Stimulated activated CD8-positive, alpha-beta memory T cell treated with anti-CD3 and anti-CD28 coated beads, Interleukin-7, amount 100 ng/mL, for 4 hours (primary cell): Measurements from ENCODE around the gene PRKG1.
"Not testable (repeated sequence)": the region's sequence is repeated elsewhere in the genome, so short reads cannot be mapped to it uniquely, and the experiment has no call there.

Experiments used
- DNase-seq, 2 donors: peaks; one replicate each; pipeline ENCODE4 v3.0.0-alpha.2; 2020; ENCODE audit warnings: low read depth in 2 of 2

PRKG1 gene

DNA sequence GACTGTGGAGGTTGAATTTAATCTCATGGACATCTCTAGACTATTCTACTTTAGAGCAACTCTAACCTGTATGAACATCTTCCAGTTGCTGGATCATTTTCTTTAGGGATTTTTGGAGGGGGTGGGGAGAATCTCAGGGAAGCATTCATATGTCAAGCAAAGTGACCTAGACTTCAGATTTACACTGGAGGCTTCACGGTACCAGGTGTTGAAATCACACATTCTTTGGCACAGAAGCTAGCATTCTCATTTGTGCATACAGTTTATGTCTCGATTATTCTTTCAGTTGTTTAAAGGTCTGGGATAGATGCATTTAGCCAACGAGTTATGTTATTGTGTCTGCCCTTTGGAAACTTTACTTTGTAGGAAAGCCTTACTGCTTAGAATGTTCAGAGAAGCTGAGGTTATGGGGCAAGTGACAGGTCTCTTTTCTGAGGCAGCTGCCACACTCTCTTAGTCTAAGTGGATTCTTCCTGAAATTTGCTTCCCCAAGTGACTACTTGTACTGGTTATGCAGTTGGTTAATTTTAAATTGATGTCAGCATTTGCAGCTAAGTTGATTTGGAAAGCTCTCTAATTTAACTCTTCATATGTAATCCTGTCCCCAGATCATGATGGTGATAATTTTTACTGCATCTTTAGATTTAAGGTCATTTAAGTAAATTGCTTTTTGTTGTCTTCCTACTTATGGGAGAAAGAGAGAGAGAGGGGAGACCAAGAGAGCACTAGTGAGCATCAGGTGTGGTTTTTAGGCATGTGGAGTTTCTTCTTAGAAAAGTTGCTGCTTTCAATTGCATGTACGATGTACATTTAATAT, 153.8 kb downstream of the PRKG1 start:
- no peak for DNase-seq

DNA sequence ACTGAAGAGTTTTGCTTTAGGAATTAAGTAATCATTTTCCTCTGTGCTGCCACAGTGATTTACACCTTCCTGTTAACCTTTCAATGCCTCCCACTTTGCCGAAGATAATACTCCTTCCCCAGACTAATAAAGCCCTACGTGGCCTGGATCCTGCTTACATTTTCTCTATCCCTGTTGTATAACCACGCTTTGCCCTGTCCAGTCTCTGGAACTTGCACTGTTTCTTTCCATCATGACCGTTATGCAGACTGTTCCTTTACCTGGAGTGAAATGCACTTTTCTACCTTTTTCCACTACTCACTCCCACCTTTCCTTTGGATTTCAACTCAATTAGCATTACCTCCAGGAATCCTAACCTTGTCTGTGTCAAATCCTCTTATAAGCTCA, 154.4 kb downstream of the PRKG1 start:
- no peak for DNase-seq

DNA sequence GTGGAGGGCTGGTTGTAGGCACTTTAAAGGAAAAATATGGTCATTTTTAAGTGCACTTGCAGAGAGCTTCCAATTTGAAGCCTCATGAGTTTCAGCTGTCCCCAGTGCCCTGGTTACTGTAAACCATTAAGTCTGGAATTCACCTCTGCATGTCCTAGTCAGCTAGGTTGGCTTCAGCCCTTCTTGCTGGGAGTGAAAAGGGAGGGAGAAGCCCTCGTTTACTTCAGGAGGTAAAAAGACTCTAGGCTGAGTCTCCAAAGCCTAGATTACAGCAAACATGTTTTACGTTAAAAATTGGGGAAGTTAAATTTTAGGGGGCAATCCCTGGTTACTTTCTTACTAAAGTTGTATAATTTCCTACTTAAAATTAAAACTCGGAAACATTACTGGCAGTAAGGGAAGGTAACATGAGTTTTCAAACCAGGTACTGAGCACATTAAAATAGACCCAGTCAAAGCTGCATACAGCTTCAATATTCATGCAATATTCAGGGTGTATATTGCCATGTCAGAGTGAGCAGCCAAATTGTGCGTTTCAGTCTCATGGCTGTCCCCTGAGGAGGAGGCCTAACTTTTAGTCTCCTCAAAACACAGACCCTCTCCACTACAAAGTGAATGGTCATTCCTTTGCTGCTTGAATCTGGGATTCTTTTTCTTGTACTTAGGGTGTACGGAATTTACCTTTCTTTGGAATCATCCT, 156.7 kb downstream of the PRKG1 start:
- DNase-seq: no peak

DNA sequence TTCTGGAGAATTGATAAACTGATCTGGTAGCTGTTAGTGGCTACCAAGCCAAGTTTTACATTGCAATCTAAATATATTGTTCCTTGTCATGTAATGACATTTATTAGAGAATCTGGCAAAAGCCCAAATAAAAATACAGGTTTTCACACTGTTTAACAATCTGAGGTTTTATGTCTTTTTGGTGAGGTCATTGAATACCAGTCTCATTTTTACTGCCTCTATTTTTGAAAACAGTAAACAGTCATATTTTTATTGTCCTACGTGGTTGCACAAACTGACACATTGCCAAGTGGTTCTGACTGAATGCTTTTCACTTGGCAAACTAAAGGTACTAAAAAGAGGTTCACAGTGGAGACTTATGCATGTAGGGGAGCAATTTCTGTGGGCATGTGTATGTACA, 157.5 kb downstream of the PRKG1 start:
- DNase-seq: no peak

DNA sequence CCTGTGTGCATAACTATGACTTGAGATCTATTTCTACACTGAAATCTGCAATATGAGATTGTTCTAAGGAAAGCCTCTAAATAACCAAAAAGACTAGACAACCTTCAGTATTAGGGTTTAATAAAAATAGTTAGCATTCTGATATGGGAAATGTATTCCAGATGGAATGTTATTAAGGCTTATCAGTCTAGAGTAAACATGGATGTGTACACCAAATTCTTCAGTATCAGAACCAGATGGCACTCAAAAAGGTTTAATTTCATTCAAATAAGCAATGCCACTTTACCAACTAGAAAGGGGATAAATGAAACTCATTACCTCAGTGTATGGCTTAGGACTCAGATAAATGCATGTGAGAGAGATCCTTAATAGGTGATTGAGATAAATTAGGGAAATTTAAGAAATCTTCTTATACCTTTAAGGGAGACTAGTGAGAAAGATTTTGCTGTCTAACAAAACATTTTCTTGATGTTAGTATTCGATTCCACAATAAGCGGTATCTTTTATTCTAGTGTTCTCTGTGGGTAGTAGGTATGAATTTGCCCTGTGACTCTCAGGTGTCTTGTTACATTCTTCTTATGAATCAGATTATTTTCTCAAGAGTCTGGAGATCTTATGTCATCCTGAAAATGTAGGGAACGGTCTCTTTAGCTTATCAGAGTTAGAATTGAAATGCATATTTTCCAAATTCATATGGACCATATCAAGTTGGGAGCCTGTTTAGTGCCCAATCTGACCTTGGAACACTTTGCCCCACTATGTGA, 159.2 kb downstream of the PRKG1 start:
- no peak for DNase-seq

DNA sequence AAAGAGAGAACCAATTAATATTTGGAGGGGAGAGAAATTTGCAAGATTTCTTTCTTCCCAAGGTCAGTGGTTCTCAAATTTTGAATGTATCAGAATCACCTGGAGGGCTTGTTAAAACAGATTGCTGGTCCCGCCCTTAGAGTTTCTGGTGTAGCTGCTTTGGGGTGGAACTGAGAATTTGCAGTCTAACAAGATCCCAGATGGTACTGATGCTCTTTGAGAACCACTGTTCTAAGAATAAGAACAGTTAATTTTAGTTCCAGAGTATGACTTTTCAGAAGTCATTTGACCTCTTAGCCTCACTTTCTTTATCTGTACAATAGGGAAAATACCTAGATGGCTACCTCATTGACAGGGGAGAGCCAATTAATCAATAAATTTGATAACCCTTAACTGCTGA, 161.6 kb downstream of the PRKG1 start:
- no peak for DNase-seq

DNA sequence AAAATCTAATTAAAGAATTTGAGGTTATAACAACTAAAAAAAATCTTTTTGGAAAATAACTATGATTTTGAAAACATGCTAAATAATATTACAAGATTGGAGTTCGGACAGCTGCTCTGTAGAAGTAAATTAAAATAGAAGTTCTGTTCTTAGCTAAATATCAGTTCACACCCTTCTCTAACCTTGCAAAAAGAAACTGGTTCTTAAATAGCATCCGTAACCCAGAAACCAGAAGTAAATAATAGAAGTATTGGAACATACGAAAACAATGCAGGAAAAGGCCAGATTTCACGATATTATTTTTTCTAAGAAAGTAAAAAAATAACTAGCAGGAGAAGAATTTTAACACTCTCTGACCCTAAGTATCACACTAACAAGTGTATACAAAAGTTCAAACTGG, 164.7 kb downstream of the PRKG1 start:
- no peak for DNase-seq

DNA sequence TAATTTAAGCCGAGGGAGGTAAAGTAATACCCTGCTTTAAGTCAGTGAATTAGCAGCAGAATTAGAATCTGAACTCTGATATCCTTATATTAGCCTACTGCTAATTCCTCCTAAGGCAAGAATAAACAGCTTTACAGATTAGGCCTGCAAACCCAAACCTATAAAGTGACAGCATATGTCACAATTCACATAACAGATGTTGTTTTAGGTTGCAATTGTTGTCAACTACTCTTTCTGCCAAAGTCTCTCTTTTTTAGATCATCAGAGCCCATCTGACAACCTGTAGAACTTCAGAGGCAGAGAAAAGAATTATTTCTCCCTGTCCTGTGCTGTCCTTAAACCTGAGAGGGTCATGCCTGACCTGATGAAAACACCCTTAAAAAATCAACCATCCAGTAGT, 167.2 kb downstream of the PRKG1 start:
- no peak for DNase-seq

DNA sequence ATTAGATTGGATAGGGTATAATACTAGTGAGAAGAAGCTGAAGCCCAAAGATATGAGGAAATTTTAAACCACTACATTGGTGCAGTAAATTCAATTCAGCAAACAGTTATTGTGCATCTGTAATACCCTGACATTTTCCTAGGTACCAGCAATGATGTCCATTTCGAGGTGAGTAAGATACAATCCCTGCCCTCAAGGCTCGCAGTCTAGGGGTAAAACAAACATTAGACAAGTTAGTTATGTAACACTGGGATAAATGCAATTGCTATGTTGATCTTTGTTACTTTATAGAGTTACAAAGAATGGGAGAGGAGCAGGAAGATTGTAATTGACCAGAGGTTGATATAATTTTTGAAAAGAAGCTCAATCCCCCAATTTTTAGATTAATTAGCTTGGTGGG, 168.1 kb downstream of the PRKG1 start:
- no peak for DNase-seq

DNA sequence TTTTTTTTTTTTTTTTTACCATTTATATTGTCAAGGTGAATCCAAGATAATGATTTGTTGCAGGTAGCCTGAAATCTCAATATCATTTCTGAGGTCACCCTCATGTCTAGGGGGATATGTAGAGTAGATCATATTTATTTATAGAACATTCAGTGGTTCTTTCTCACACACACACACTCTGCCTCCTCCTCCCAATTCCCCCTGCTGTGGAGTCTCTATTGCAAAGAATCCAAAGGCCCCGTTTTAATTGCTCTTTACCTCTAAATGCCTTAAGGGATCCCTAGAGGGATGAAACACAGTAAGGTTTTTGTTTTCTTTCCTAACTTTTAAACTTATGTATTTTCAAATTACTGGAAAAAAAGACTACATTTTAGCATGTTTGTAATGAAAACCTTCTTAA, 170.0 kb downstream of the PRKG1 start:
- DNase-seq: no peak

DNA sequence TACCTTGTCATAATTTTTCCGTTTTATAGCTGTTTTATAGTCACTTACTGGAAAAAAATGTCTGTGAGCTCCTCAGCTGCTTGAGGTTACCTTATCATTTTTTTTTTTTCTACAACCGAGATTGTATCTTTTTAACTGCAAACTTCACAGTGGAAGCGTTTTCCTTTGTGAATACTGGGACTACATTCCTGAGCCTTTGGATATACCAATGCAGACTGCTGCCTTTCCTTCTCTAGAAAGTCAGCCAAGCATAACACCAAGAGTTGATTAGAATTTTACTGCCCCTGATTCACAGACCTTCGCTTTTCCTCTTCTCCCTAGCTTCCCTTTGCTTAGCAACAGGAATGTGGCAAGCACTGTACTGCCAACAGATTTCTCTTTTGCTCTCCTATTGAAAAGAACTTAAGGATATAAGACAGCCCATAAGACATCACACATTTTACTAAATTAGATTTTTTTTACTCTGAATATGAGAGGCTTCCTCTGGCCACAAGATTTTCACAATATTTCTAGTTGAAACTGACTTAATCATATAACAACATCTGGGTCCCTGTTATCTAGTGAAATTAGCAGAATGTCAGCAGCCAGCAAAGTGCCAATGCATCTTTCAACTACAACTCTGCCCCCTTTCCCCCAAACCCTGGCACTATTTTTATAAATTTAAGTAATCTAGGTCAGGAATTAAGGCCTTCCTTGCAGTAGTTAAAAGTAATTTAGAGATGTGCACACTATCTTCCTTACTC, 170.6 kb downstream of the PRKG1 start:
- no peak for DNase-seq

DNA sequence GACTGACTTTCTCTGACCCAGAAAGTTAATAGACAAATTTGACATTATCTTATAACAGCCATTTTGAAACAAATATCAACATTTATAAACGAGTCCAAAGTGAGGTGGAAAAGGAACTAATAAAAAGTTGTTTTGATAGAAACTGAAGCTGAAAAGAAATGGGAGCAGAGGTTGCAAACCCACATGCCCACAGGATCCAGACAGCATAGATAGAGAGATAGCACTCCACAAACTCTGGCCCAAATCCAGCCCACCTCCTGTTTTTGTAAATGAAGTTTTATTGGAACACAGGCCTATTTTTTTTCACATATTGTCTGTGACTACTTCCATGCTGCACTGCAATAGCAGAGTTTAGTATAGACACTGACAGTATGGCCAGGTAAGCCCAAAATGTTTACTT, 171.9 kb downstream of the PRKG1 start:
- no peak for DNase-seq

DNA sequence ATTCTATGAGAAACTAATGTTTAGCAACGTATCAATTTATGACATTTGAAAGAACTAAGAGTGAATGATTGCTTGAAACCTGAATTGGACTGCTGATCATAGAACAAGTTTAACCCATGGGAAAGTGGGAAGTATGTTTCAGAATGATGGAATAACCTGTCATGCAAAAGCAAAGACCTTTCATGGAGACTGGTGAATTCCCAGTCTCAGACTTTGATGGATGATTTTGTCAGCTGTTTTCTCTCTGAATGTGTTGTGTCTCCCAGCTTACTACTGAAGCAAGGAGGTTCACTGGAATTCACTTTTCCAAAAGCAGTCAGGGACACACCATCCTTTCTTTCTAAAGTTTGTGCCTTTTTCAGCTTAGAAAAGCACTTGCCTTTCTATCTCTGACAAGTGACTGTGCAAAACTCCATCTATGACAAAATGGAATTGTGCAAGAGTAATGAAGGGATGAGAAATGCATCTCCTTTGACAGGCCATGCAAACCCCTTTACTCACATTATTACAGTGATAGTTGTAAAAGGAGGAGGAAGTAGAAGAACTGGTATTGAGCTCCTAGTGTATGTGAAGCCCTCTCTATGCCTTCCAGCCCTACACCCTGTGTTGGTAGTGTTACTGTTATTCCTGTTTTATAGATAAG, 176.1 kb downstream of the PRKG1 start:
- DNase-seq: no peak

DNA sequence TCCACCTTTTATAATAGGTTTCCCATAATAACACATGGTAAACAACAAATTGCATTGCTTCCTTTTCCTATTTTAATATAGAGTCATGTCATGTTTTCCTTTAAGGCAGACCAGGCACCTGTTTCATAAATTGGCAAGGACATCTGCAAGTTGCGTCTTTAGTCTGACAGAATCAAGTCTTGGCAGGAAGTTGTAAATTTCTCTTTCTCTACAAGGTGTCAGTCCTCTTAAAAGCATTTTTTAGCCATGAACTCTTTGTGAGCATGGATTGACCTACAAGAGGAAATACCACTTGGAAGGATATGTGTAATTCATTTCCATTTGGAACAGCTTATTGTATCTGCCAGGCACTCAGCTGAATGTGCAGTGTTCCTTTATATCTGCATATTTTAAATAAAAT, 176.8 kb downstream of the PRKG1 start:
- DNase-seq: no peak

DNA sequence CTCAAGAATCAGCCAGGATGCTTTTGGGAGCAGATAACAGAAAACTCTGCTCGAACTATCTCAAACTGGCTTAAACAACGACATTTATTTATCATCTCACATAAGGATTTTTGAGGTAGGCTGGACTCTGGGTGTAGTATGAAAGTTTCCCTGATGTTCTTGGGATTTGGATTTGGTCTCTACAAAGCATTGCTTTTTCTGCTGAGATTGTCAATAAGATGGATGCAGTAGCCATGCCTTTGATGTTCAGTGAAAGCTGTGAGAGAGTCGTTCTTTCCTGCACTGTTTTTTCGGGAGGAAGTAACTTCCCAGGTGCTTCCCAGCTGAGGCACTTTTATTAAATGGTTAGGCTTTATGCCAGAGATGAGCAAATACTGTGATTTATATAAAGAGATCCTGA, 181.1 kb downstream of the PRKG1 start:
- DNase-seq: no peak

DNA sequence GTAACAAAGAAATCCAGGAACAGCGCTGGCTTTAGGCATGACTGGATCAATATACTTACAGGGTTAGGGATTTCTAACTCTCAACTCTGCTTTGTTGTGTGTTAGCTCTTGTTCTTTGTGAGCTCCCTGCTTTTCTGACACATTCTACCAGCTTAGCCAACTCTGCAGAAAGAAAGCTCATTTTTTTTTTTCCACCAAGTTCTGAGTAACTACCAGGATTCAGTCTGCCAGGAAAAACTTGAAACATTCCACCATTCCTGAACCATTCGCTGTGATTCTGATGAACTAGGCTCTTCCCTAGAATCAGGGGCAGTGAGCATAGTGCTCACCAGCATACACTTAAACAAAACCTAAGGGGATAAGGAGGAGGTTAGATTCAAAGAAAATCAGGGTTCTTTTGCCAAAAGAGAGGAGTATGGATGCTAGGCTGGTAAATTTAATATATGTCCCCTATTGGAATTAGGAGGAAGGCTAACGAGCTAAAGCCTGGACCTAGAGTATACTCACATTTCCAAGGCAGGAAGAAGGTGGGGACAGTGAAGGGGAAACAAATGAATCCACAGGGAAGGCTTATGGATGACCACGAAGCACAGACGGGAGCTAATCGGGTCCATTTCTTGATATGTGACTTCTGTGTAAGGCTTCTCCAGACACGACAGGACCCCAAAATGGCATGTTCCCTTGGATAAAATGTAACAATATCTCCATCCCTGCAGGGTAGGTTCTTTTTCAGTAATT, 183.4 kb downstream of the PRKG1 start:
- no peak for DNase-seq

DNA sequence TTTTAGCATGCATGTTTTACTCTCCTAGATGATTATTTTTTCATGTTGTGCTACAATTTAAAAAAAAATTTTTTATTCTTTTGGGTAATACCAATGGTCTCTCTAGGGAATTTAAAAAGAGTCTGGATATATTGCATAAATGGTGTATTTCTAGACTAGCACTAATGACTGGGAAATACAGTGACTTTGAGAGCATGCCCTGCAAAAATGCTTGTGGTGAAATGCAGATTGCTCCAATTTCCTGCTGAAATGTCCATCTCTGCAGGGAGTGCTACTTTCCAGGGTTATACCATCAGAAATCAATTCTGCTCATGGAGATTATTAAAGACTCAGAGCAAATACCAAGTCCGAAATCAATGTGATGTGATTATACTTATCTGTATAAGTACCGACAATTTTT, 186.1 kb downstream of the PRKG1 start:
- no peak for DNase-seq

DNA sequence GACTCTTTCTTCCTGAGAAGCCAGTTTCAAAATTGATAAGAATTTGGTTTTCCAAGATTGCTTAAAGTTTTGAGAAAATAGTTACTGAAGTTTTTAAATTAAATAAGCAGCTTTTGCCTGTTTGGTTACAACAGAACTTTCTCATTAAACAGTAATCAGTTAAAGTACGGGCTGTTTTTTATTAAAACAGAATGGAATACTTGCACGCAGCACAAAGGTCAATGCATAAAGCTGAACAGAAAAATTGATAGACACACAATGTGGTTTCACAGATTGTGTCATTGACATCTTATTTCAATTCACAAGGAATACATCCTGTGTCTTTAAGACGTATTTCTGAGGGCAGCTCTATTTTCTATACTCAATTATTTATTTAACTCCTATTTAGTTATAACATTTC, 192.2 kb downstream of the PRKG1 start:
- DNase-seq: no peak

DNA sequence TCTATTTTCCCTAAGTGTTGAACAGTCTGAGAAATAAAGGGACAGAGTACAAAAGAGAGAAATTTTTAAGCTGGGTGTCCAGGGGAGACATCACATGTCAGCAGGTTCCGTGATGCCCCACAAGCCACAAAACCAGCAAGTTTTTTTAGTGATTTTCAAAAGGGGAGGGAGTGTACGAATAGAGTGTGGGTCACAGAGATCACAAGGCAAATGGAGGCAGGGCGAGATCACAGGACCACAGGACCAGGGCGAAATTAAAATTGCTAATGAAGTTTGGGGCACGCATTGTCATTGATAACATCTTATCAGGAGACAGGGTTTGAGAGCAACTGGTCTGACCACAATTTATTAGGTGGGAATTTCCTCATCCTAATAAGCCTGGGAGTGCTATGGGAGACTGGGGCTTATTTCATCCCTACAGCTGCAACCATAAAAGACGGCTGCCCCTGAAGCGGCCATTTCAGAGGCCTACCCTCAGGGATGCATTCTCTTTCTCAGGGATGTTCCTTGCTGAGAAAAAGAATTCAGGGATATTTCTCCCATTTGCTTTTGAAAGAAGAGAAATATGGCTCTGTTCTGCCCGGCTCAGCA, 193.8 kb downstream of the PRKG1 start:
- DNase-seq: not testable (repeated sequence)

DNA sequence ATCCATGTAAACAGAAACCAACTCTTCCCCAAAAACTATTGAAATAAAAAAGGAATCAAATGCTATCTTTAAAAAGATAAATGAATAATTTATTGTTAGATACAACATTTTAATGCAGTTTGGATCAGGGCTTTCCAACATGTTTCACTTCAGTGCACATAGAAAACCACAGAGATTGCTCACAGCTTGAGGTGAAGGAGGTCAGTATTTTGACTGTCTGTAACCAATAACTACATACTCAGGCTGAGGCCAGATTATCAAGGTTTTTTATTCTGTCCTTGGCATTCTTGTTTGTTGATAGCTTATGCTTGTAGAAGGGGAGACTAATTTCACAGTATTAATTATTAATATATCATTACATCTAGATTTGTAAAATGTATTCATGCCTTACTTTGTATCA, 195.5 kb downstream of the PRKG1 start:
- DNase-seq: no peak
